Testis (tissue), 3 donors: Measurements from ENCODE around the gene SPSB4. TPM values are rescaled to one million over a fixed set of nuclear protein-coding genes. Genes with fewer than 3 reads are reported as not detected.

Experiments
- DNase-seq: peaks from one replicate; pipeline ENCODE4 v3.0.0-alpha.2; 2019
- H3K27ac ChIP-seq, 2 donors: fragments of 200-600 bp; sonication (generic); one replicate each; pipeline ENCODE4 v1.5.1; 2019
- H3K27me3 ChIP-seq: fragments of 200-600 bp; sonication (generic); one replicate; pipeline ENCODE4 v1.5.1; 2019
- H3K36me3 ChIP-seq: fragments of 200-600 bp; sonication (generic); one replicate; pipeline ENCODE4 v1.5.1; 2017; ENCODE audit warnings: low read depth; ENCODE audit errors: missing control alignments
- H3K4me1 ChIP-seq: fragments of 200-600 bp; sonication (generic); one replicate; pipeline ENCODE4 v1.5.1; 2019
- H3K4me3 ChIP-seq, 2 donors: fragments of 200-600 bp; sonication (generic); one replicate each; pipeline ENCODE4 v1.5.1; 2017 to 2019
- H3K9me3 ChIP-seq: fragments of 200-600 bp; sonication (generic); one replicate; pipeline ENCODE4 v1.5.1; 2017
- CTCF ChIP-seq, 3 experiments: fragments of 450-650 bp in 2 of 3; fragments of 200-600 bp in 1 of 3; sonication (generic) in 1 of 3; IDR thresholded peaks; one replicate each; pipeline ENCODE4 v1.5.1; 2016 to 2019; ENCODE audit warnings: antibody characterized with exemption in 3 of 3, mild to moderate bottlenecking in 2 of 3, moderate library complexity in 1 of 3
- POLR2A ChIP-seq: fragments of 450-650 bp; IDR thresholded peaks from one replicate; pipeline ENCODE4 v1.6.1; 2017; ENCODE audit warnings: antibody characterized with exemption, mild to moderate bottlenecking, moderate library complexity
- WGBS, 2 donors: methylation state at CpG; one replicate each; pipeline ENCODE4 v1.1.5; 2018; 5-methylcytosine and 5-hydroxymethylcytosine counted together
- intact Hi-C: fragments of 100-400 bp; cut with DNase I; formaldehyde crosslinking; loops from one replicate; pipeline ENCODE4 v1.15.1; 2023; ENCODE audit warnings: low total_unique reads
- polyA plus RNA-seq: library from polyadenylated mRNA; stranded (reverse); fragments of 350-450 nt; fragmentation: Illumina TruSeq; extraction: RNeasy Lipid Tissue Mini Kit (QIAGEN cat#74804); gene quantifications from one replicate; pipeline ENCODE4 v1.2.3, GENCODE V29; 2014; ENCODE audit warnings: low read depth, low replicate concordance; ENCODE audit not compliant: insufficient read depth
- total RNA-seq, 2 donors: library from RNA; depleted of rRNA; stranded (reverse); fragments of >200 nt; gene quantifications; one replicate each; pipeline ENCODE4 v1.2.3, GENCODE V29; 2016

Gene SPSB4
- total and polyA plus RNA-seq, 3 donors from 2014 or later, result 7.4 to 34.5 (median 10.8) TPM

- TF ChIP-seq CTCF (IDR thresholded peaks at IDR 0.05) (no peak), POLR2A (no peak)
- Histone ChIP-seq H3K9me3 (no peaks in the 10 kb centered on the region), H3K36me3 (no peaks in the 10 kb centered on the region), H3K4me1 (no peaks in the 10 kb centered on the region), H3K4me3 (no peak overlapping the region), H3K27me3 (no peaks in the 10 kb centered on the region), H3K27ac (no peak overlapping the region)
- 81 to 92% methylated on average over 4 of the region's 4 CpGs for WGBS, 2 donors
- DNase-seq, result no peak
- intact Hi-C loops, result no loop called here
Measured at GRCh38 chr3:141170678-141171295, 119.6 kb downstream of the SPSB4 start.

GRCh38 chr3:141174674-141175073 is 123.5 kb downstream of the SPSB4 start:
- intact Hi-C loops, result no loop called here
- Histone ChIP-seq H3K27me3 (no peaks in the 10 kb centered on the region), H3K27ac (no peak overlapping the region), H3K4me1 (no peaks in the 10 kb centered on the region), H3K36me3 (no peaks in the 10 kb centered on the region), H3K9me3 (no peaks in the 10 kb centered on the region), H3K4me3 (no peak overlapping the region)
- 53 to 70% methylated on average over 2 of the region's 2 CpGs for WGBS, 2 donors
- no peak for TF ChIP-seq CTCF (IDR thresholded peaks at IDR 0.05)
- TF ChIP-seq POLR2A, result no peak
- DNase-seq, result no peak

- H3K9me3 ChIP-seq, result no peaks in the 10 kb centered on the region
- H3K27me3 ChIP-seq, result no peaks in the 10 kb centered on the region
- H3K4me1 ChIP-seq, result no peaks in the 10 kb centered on the region
- intact Hi-C loops, result no loop called here
- no peak overlapping the region for H3K4me3 ChIP-seq
- no peaks in the 10 kb centered on the region for H3K36me3 ChIP-seq
- TF ChIP-seq POLR2A (no peak), CTCF (IDR thresholded peaks at IDR 0.05) (no peak)
- no peak overlapping the region for H3K27ac ChIP-seq
- DNase-seq, result no peak
Measured at GRCh38 chr3:141176775-141177174, 125.6 kb downstream of the SPSB4 start.

GRCh38 chr3:141178026-141178425 is 126.9 kb downstream of the SPSB4 start:
- DNase-seq, result no peak
- 74 to 88% methylated on average over 3 of the region's 3 CpGs for WGBS, 2 donors
- Histone ChIP-seq H3K4me3 (no peak overlapping the region), H3K36me3 (no peaks in the 10 kb centered on the region), H3K27me3 (no peaks in the 10 kb centered on the region), H3K4me1 (no peaks in the 10 kb centered on the region), H3K27ac (no peak overlapping the region), H3K9me3 (no peaks in the 10 kb centered on the region)
- intact Hi-C loops, result no loop called here
- TF ChIP-seq POLR2A (no peak), CTCF (IDR thresholded peaks at IDR 0.05) (no peak)

- intact Hi-C loops, result no loop called here
- Histone ChIP-seq H3K9me3 (no peaks in the 10 kb centered on the region), H3K36me3 (no peaks in the 10 kb centered on the region), H3K4me1 (no peaks in the 10 kb centered on the region), H3K27ac (no peak overlapping the region), H3K4me3 (no peak overlapping the region), H3K27me3 (no peaks in the 10 kb centered on the region)
- DNase-seq, result no peak
- TF ChIP-seq CTCF (IDR thresholded peaks at IDR 0.05), result no peak
- TF ChIP-seq POLR2A, result no peak
- 60% methylated on average over 4 of the region's 4 CpGs for WGBS, 2 donors
Measured at GRCh38 chr3:141178551-141178950, 127.4 kb downstream of the SPSB4 start.
